ENCODE measurements around the gene ARHGAP8. TPM values are rescaled to one million over a fixed set of nuclear protein-coding genes. Genes with fewer than 3 reads are reported as not detected.

ARHGAP8 gene
- total RNA-seq, 4 donors from 2014 or later: 1.5 to 6.9 (median 4.2) TPM

GRCh38 chr22:44732661-44733060 is 19.7 kb upstream of the ARHGAP8 start:
- DNase-seq (ENCODE audit: low spot score in 2 of 2): no peak
- H3K27ac ChIP-seq: no peak overlapping the region
- no peak overlapping the region for H3K4me3 ChIP-seq
- H3K4me1 ChIP-seq: peaks cover 9% of the 10 kb centered on the region
- H3K36me3 ChIP-seq: peaks cover 4% of the 10 kb centered on the region
- H3K9me3 ChIP-seq: no peaks in the 10 kb centered on the region
- 92% methylated on average over 27 of the region's 27 CpGs for WGBS
- TF ChIP-seq CTCF (IDR thresholded peaks at IDR 0.05) (no peak), POLR2A (IDR thresholded peaks at IDR 0.05) (no peak), EP300 (IDR thresholded peaks at IDR 0.05) (no peak)
- H3K27me3 ChIP-seq: no peaks in the 10 kb centered on the region

GRCh38 chr22:44733426-44734106 is 18.8 kb upstream of the ARHGAP8 start:
- DNase-seq (ENCODE audit: low spot score in 2 of 2): no peak

GRCh38 chr22:44734278-44734677 is 18.1 kb upstream of the ARHGAP8 start:
- TF ChIP-seq POLR2AphosphoS5 (IDR thresholded peaks at IDR 0.05) (no peak), CTCF (IDR thresholded peaks at IDR 0.05) (no peak), EP300 (IDR thresholded peaks at IDR 0.05) (no peak), POLR2A (IDR thresholded peaks at IDR 0.05) (no peak)
- no peak for DNase-seq (ENCODE audit: low spot score in 2 of 2)
- H3K27ac ChIP-seq: no peak overlapping the region
- H3K27me3 ChIP-seq: no peaks in the 10 kb centered on the region
- no peaks in the 10 kb centered on the region for H3K36me3 ChIP-seq
- peaks cover 3% of the 10 kb centered on the region for H3K4me1 ChIP-seq
- 82% methylated on average over 8 of the region's 8 CpGs for WGBS
- no peak overlapping the region for H3K4me3 ChIP-seq
- H3K9me3 ChIP-seq: no peaks in the 10 kb centered on the region

More at GRCh38 chr22:44733426-44734106, 18.8 kb upstream of the ARHGAP8 start:
- Histone ChIP-seq H3K27me3 (no peaks in the 10 kb centered on the region), H3K27ac (no peak overlapping the region), H3K36me3 (no peaks in the 10 kb centered on the region), H3K4me3 (no peak overlapping the region), H3K4me1 (peaks cover 8% of the 10 kb centered on the region), H3K9me3 (no peaks in the 10 kb centered on the region)
- WGBS: 87% methylated on average over 9 of the region's 14 CpGs
- no peak for TF ChIP-seq EP300 (IDR thresholded peaks at IDR 0.05)
- TF ChIP-seq CTCF (IDR thresholded peaks at IDR 0.05): no peak
- TF ChIP-seq POLR2AphosphoS5 (IDR thresholded peaks at IDR 0.05): no peak
- no peak for TF ChIP-seq POLR2A (IDR thresholded peaks at IDR 0.05)

GRCh38 chr22:44734801-44735517 is 17.4 kb upstream of the ARHGAP8 start:
- no peak for DNase-seq (ENCODE audit: low spot score in 2 of 2)
- Histone ChIP-seq H3K9me3 (no peaks in the 10 kb centered on the region), H3K27ac (no peak overlapping the region), H3K4me3 (no peak overlapping the region), H3K4me1 (no peaks in the 10 kb centered on the region), H3K36me3 (no peaks in the 10 kb centered on the region), H3K27me3 (no peaks in the 10 kb centered on the region)
- 80% methylated on average over 10 of the region's 23 CpGs for WGBS
- no peak for TF ChIP-seq POLR2A (IDR thresholded peaks at IDR 0.05)
- TF ChIP-seq POLR2AphosphoS5 (IDR thresholded peaks at IDR 0.05): no peak
- no peak for TF ChIP-seq EP300 (IDR thresholded peaks at IDR 0.05)
- TF ChIP-seq CTCF (IDR thresholded peaks at IDR 0.05): no peak
